ENCODE measurements around the gene FKBP5.
A peak's percentile ranks its signal among the peaks of the same experiment; 100 is the strongest.
"Not testable (repeated sequence)": the region's sequence is repeated elsewhere in the genome, so short reads cannot be mapped to it uniquely, and the experiment has no call there.

FKBP5 gene

GRCh38 chr6:35690006-35690405 is 1.3 kb upstream of the FKBP5 start:
- DNase-seq, result not testable (repeated sequence)

- peak; percentile 58 for DNase-seq
These were observed 784 bp downstream of the FKBP5 start for GRCh38 chr6:35687658-35688604.

- no peak for DNase-seq
These were observed 1.7 kb downstream of the FKBP5 start for GRCh38 chr6:35686873-35687555.

- DNase-seq, result no peak
These were observed 2.3 kb downstream of the FKBP5 start for GRCh38 chr6:35686436-35686835.

DNA sequence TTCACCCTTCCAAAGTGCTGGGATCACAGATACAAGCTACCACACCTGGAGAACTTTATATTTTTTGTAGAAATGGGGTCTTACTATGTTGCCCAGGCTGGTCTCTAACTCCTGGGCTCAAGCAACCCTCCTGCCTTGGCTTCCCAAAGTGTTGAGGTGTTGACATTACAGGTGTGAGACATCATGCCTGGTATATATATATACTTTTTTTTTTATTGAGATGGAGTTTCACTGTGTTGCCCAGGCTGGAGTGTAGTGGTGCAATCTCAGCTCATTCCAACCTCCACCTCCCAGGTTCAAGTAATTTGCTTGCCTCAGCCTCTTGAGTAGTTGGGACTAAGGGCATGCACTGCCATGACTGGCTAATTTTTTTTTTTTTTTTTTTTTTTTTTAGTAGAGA is 5.4 kb downstream of the FKBP5 start:
- no peak for DNase-seq

DNA sequence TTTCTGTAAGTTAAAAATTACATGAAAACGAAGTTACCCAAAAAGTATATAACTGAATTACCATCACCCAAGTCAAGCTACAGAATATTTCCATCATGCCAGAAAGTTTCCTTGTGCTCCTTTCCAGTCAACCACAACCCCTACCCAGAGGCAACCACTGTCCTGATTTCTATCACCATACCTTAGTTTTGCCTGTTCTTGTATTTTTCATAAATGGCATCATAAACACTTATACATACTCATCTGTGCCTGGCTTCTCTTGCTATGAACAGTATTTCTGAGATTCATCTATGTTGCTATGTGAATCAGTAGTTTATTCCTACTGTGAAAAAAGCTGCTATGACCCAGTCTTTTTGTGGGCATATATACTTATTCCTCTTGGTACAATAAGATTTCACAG is 7.4 kb downstream of the FKBP5 start:
- no peak for DNase-seq

- no peak for DNase-seq
These were observed 9.3 kb downstream of the FKBP5 start for GRCh38 chr6:35679399-35679798.

GRCh38 chr6:35678814-35679213 is 9.9 kb downstream of the FKBP5 start:
- DNase-seq, result no peak

DNA sequence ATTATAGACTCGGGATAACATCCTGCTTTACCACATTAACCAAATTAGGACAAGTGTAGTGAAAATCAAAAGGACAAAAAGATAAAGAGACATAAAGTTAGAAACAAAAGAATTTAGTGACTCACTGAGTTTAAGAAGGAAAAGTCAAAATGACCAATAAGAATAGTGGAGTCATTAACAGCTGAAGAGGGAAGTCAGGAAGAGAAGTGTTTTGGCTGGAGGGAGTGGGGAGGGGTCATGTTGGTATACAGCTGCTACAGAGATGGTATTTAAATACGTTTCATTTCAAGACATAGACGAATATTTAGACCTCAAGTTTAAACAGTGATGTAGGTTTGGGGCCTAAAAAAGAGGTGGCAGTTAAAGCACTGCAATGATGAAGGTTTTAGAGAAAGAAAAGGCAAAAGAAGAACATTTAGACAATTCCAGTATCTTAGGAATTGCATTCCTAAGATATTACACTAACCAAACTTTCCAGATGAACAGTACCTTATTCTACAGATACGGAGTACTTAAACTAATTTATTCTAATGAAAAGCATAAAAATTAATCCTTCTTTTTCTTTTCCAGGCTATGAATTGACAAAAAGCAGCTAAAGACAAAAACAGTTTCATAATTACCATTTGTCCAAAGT is 10.6 kb downstream of the FKBP5 start:
- no peak for DNase-seq

DNA sequence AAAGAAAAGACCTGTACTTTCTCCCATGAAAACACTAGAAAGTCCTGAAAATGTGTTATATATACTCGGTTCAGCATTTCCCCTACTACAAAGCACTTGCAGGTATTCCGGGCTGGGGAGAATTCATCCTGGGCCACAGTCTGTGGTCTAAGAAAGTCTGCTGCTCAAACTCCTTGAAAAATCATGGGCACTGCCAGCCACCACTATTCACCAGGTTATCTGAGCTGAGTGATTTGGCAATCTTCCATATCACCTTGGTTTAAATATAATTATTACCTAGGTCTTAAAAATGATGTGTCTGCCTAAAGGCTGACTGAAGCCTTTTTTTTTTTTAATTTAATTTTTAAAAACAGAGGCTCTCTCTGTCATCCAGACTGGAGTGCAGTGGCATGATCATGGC is 11.3 kb downstream of the FKBP5 start:
- DNase-seq, result no peak

GRCh38 chr6:35675871-35676459 is 12.8 kb downstream of the FKBP5 start:
- DNase-seq, result no peak

- no peak for DNase-seq
These were observed 14.1 kb downstream of the FKBP5 start for GRCh38 chr6:35674594-35674993.

- DNase-seq, result no peak
These were observed 15.0 kb downstream of the FKBP5 start for GRCh38 chr6:35673755-35674154.

DNA sequence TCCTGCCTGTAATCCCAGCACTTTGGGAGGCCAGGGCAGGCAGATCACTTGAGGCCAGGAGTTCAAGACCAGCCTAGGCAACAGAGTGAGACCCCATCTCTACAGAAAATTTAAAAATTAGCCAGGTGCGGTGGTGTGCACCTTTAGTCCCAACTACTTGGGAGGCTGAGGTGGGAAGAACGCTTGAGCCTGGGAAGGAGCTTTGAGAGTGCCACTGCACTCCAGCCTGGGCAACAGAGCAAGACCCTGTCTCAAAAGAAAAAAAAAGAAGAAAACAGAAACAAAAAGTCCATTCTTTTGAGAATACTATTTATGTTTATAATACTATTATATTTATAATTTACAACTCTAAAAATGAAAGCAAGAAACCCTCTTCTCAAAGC is 15.4 kb downstream of the FKBP5 start:
- DNase-seq, result not testable (repeated sequence)

DNA sequence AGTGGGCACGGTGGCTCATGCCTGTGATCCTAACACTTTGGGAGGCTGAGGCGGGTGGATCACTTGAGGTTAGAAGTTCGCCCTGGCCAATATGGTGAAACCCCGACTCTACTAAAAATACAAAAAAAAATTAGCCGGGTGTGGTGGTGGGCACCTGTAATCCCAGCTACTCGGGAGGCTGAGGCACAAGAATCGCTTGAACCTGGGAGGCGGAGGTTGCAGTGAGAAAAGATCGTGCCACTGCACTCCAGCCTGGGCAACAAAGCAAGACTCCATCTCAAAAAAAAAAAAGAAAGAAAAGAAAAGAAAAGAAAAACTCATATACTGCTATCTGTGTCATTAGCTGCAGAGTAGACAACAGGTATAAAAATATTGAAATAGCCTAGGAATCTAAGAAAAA is 18.3 kb downstream of the FKBP5 start:
- DNase-seq, result not testable (repeated sequence)

GRCh38 chr6:35669451-35670045 is 19.2 kb downstream of the FKBP5 start:
- DNase-seq, result no peak

- DNase-seq, result no peak
These were observed 19.8 kb downstream of the FKBP5 start for GRCh38 chr6:35668744-35669450.

DNA sequence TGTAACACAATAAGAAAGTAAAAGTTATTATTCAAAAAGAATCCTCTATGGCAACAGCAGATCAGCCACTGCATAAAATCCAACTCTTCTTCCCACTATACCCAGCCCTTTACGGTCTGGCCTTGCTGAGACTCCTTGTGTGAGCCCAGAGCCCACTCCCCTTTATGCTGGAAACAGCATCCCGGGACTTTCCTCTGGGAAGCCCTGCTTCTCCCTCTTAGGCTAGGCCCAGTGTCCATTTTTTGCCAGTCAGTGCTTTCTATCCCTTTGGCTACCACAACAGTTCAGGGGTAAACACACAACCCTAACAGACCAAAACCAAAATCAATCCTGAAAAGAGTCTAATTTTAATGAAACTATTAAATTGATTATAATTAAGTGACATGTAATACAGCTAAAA is 20.6 kb downstream of the FKBP5 start:
- no peak for DNase-seq

- no peak for DNase-seq
These were observed 23.1 kb downstream of the FKBP5 start for GRCh38 chr6:35665573-35665972.

GRCh38 chr6:35664945-35665344 is 23.8 kb downstream of the FKBP5 start:
- no peak for DNase-seq

GRCh38 chr6:35663447-35664235 is 25.1 kb downstream of the FKBP5 start:
- no peak for DNase-seq
